Measurements from ENCODE around the gene CEP131. TPM values are rescaled to one million over a fixed set of nuclear protein-coding genes. Genes with fewer than 3 reads are reported as not detected.
A peak's percentile ranks its signal among the peaks of the same experiment; 100 is the strongest.

Gene CEP131
- total RNA-seq, 1 experiment from 2014 or later, result 20.2 TPM

- no peak for DNase-seq
- Histone ChIP-seq H3K4me3 (ENCODE audit: insufficient read depth, low read depth, low read length) (no peak overlapping the region), H3K27me3 (ENCODE audit: control insufficient read depth, insufficient read depth, low read length) (no peaks in the 10 kb centered on the region), H3K36me3 (replicated peaks; ENCODE audit: control insufficient read depth, insufficient read depth, low read length) (no peaks in the 10 kb centered on the region; the same call in none of the 2 replicates)
Observed at GRCh38 chr17:81210868-81211267, 11.9 kb downstream of the CEP131 start.

- DNase-seq, result no peak
- Histone ChIP-seq H3K36me3 (replicated peaks; ENCODE audit: control insufficient read depth, insufficient read depth, low read length) (peaks cover 2% of the 10 kb centered on the region), H3K4me3 (ENCODE audit: insufficient read depth, low read depth, low read length) (no peak overlapping the region)
Observed at GRCh38 chr17:81210466-81210865, 12.3 kb downstream of the CEP131 start.

DNA sequence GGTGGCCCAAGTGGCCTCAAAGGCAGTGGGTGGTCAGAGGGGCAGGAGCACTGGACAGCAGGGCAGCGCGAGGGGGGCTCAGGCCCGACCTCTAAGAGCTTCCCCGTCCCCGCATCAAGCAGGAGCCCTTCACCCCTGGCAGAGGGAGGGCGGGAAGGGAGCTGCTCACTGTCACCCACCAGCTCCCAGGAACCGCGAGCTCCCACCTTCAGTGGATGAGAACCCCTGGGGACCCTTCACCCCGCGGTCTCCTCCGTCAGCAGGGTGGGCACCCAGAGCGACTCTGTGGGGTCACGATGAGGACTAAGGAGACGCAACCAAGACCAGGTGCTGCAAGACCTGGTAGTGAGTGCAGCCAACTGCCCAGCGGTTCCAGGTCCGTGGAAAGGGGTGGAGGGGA is 13.6 kb downstream of the CEP131 start:
- no peaks in the 10 kb centered on the region for H3K27me3 ChIP-seq (ENCODE audit: control insufficient read depth, insufficient read depth, low read length)
- DNase-seq, result no peak
- peaks cover 2% of the 10 kb centered on the region for H3K36me3 ChIP-seq (replicated peaks; ENCODE audit: control insufficient read depth, insufficient read depth, low read length)
- H3K4me3 ChIP-seq (ENCODE audit: insufficient read depth, low read depth, low read length), result no peak overlapping the region

More at GRCh38 chr17:81210466-81210865, 12.3 kb downstream of the CEP131 start:
- H3K27me3 ChIP-seq (ENCODE audit: control insufficient read depth, insufficient read depth, low read length), result no peaks in the 10 kb centered on the region

- no peak overlapping the region for H3K4me3 ChIP-seq (ENCODE audit: insufficient read depth, low read depth, low read length)
- H3K27me3 ChIP-seq (ENCODE audit: control insufficient read depth, insufficient read depth, low read length), result no peaks in the 10 kb centered on the region
- DNase-seq, result no peak
- H3K36me3 ChIP-seq (replicated peaks; ENCODE audit: control insufficient read depth, insufficient read depth, low read length), result peaks cover 2% of the 10 kb centered on the region
Observed at GRCh38 chr17:81208651-81209050, 14.1 kb downstream of the CEP131 start.

- no peak overlapping the region for H3K4me3 ChIP-seq (ENCODE audit: insufficient read depth, low read depth, low read length)
- H3K27me3 ChIP-seq (ENCODE audit: control insufficient read depth, insufficient read depth, low read length), result no peaks in the 10 kb centered on the region
- no peak for DNase-seq
- H3K36me3 ChIP-seq (replicated peaks; ENCODE audit: control insufficient read depth, insufficient read depth, low read length), result peaks cover 2% of the 10 kb centered on the region
Observed at GRCh38 chr17:81207610-81208581, 14.9 kb downstream of the CEP131 start.

GRCh38 chr17:81206657-81207056 is 16.1 kb downstream of the CEP131 start:
- Histone ChIP-seq H3K4me3 (ENCODE audit: insufficient read depth, low read depth, low read length) (no peak overlapping the region), H3K36me3 (replicated peaks; ENCODE audit: control insufficient read depth, insufficient read depth, low read length) (peaks cover 2% of the 10 kb centered on the region), H3K27me3 (ENCODE audit: control insufficient read depth, insufficient read depth, low read length) (no peaks in the 10 kb centered on the region)
- DNase-seq, result no peak

DNA sequence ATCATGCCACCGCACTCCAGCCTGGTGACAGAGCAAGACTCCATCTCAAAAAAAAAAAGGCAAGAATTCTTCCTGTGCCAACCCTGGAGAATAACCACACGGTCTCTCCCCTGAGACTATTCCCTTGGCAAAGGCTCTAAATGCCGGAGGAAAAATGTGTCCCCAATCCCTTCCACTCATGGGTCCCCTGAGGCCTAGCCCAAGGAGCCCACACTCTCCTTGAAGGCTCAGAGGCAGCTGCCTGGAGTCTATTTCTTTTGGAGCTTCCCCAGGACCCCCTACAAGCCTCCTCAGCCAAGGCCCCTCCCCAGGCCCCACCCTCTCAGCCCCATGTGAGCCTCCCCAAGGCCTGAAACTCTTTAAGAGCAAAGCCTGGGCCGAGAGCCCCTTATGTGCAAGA is 16.6 kb downstream of the CEP131 start:
- H3K36me3 ChIP-seq (replicated peaks; ENCODE audit: control insufficient read depth, insufficient read depth, low read length), result peaks cover 2% of the 10 kb centered on the region
- no peak overlapping the region for H3K4me3 ChIP-seq (ENCODE audit: insufficient read depth, low read depth, low read length)
- no peaks in the 10 kb centered on the region for H3K27me3 ChIP-seq (ENCODE audit: control insufficient read depth, insufficient read depth, low read length)
- no peak for DNase-seq

- DNase-seq, result no peak
- H3K27me3 ChIP-seq (ENCODE audit: control insufficient read depth, insufficient read depth, low read length), result no peaks in the 10 kb centered on the region
- H3K4me3 ChIP-seq (ENCODE audit: insufficient read depth, low read depth, low read length), result no peak overlapping the region
- H3K36me3 ChIP-seq (replicated peaks; ENCODE audit: control insufficient read depth, insufficient read depth, low read length), result peaks cover 2% of the 10 kb centered on the region
Observed at GRCh38 chr17:81204578-81204977, 18.2 kb downstream of the CEP131 start.

DNA sequence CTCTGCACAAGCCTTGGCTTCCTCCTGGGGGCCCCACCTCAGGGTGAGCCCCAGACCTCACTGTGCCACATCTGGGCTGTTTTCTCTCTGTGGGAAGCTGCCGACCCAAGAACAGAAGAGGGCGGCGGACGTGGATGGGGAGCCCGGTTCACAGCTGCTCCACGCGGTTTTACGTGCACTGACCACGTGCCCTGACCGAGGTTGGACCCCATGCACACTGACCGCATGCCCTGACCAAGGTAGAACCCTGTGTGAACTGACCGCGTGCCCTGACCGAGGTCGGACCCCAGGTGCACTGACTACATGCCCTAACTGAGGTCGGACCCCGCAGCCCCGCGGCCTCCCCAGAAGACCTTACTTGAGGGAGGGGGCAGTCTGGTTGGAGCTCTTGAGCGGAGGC is 19.6 kb downstream of the CEP131 start:
- DNase-seq, result no peak
- H3K36me3 ChIP-seq (replicated peaks; ENCODE audit: control insufficient read depth, insufficient read depth, low read length), result peaks cover 3% of the 10 kb centered on the region
- no peak overlapping the region for H3K4me3 ChIP-seq (ENCODE audit: insufficient read depth, low read depth, low read length)
- H3K27me3 ChIP-seq (ENCODE audit: control insufficient read depth, insufficient read depth, low read length), result no peaks in the 10 kb centered on the region

- Histone ChIP-seq H3K36me3 (replicated peaks; ENCODE audit: control insufficient read depth, insufficient read depth, low read length) (peaks cover 3% of the 10 kb centered on the region), H3K27me3 (ENCODE audit: control insufficient read depth, insufficient read depth, low read length) (no peaks in the 10 kb centered on the region), H3K4me3 (ENCODE audit: insufficient read depth, low read depth, low read length) (no peak overlapping the region)
- no peak for DNase-seq
Observed at GRCh38 chr17:81202318-81202717, 20.4 kb downstream of the CEP131 start.

DNA sequence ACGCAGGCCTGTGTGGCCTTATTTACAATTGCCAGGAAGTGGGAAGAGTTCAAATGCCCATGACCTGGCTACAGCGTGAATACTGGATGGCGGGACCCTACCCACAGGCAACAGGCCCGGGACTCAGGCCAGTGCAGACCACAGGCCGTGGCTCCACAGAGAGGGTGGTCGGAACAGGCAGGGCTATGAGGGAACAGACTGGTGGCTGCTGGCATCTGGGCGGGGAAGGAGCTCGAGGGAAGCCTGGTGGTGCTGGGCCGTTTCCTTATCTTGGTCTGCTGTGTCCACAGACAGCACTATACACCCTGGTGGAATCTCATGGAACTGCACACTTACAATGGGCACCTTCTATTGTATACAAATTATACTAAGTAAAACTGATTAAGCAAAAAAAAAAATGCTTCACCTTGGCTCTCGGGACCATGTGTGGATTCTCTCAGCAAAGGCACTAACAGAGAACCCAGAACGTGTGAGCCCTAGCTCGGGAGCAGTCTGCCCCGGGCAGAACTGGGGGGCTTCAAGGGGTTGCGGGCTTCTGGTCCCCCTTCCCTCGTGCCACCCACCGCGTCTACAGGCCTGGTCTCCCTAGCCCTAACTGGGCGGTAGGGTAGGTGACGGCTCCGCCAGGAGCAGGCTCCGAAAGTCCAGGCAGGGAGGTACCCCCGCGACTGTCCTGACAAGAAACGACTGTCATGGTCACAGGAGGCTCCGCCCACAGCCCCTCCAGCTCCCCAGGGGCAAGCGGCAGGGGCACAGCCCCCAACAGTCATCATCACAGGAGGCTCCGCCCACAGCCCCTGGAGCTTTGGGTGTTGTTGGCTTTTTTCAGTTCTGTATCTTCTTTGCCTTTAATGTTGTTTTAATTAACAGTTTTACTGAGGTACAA is 21.8 kb downstream of the CEP131 start:
- DNase-seq, result peak; percentile 89
- Histone ChIP-seq H3K27me3 (ENCODE audit: control insufficient read depth, insufficient read depth, low read length) (no peaks in the 10 kb centered on the region), H3K36me3 (replicated peaks; ENCODE audit: control insufficient read depth, insufficient read depth, low read length) (peaks cover 3% of the 10 kb centered on the region), H3K4me3 (ENCODE audit: insufficient read depth, low read depth, low read length) (no peak overlapping the region)

DNA sequence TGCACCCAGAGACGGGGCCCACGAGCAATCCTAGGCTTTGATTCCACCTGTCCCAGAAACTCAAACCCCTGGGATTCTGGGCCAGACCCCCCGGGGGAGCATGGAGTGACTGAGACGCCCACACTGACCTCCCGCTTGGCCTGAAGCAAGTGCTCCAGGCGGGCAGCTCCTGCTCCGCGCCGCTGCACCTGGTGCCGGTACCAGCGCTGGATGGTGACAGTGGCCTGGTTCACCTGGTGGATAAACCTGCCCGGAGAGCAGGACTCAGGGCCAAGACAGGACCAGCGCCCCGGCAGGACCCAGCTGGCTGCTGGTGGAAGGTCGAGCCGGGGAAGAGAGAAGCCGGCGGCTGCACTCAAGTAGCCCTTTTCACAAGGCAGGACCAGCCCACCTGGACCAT is 22.6 kb downstream of the CEP131 start:
- no peak overlapping the region for H3K4me3 ChIP-seq (ENCODE audit: insufficient read depth, low read depth, low read length)
- H3K27me3 ChIP-seq (ENCODE audit: control insufficient read depth, insufficient read depth, low read length), result no peaks in the 10 kb centered on the region
- no peak for DNase-seq
- H3K36me3 ChIP-seq (replicated peaks; ENCODE audit: control insufficient read depth, insufficient read depth, low read length), result peaks cover 1% of the 10 kb centered on the region

DNA sequence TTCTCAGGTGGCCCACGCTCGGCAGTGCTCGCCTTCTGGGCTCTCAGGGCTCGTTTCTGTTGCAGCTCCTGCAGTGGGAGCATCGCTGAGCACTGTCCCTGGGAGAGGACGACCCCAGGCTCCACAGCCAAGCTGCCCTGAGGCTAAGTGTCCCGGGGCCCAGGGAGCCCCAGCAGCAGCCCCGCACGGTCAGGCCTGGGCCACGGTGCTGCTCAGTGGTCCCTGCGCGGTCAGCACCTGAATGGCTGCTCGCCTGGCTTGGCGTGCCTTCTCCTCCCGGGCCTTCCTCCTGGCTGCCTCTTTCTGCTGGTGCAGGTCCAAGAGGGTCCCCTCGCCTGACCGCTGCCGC is 23.3 kb downstream of the CEP131 start:
- Histone ChIP-seq H3K27me3 (ENCODE audit: control insufficient read depth, insufficient read depth, low read length) (no peaks in the 10 kb centered on the region), H3K36me3 (replicated peaks; ENCODE audit: control insufficient read depth, insufficient read depth, low read length) (peaks cover 1% of the 10 kb centered on the region), H3K4me3 (ENCODE audit: insufficient read depth, low read depth, low read length) (no peak overlapping the region)
- no peak for DNase-seq

DNA sequence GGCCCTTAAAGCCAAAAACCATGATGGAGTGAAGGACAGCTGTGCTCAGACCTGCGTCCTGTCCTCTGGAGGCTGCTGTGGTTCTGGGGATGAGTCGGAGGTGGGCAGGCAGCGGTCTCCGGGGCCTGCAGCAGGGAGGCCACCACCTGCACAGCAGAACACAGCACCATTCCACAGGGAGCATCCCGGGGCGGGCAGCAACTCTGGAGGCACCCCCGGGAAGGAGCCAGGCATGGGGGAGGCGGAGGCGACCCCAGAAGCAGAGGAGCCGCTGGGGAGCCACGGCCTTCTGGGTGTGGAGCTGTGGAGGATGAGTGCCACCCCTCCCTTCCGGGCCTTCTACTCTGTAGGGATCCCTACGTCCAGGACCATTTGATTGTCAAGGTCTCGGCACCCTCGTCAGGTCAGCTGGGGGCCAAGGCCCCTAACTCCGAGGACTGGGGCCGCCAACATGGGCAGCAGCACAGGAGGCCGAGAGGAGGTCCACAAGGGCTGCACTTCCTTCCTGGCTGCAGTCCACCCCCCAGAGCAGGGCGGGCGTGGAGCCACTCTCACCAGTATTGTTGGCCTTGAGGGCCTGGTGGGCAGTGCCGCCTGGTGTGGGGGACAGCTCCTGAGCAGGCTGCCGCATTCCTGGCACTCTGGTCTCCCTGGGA is 23.8 kb downstream of the CEP131 start:
- Histone ChIP-seq H3K4me3 (ENCODE audit: insufficient read depth, low read depth, low read length) (no peak overlapping the region), H3K27me3 (ENCODE audit: control insufficient read depth, insufficient read depth, low read length) (no peaks in the 10 kb centered on the region)
- DNase-seq, result no peak

More for the DNA sequence above, 23.8 kb downstream of the CEP131 start:
- H3K36me3 ChIP-seq (replicated peaks; ENCODE audit: control insufficient read depth, insufficient read depth, low read length), result peaks cover 1% of the 10 kb centered on the region

All from H7 (cell line).